ENCODE measurements around the gene NR2C2AP. TPM values are rescaled to one million over a fixed set of nuclear protein-coding genes. Genes with fewer than 3 reads are reported as not detected.

Gene NR2C2AP
- total RNA-seq, 1 donor from 2014 or later = 12.9 TPM

GRCh38 chr19:19236173-19236572 is 33.0 kb upstream of the NR2C2AP start:
- intact Hi-C loops (cut with DNase I) = no loop called here
- Histone ChIP-seq H3K9me3 (peaks cover 24% of the 10 kb centered on the region), H3K4me3 (no peak overlapping the region), H3K4me1 (no peaks in the 10 kb centered on the region), H3K27ac (no peak overlapping the region), H3K36me3 (no peaks in the 10 kb centered on the region), H3K27me3 (ENCODE audit: low read depth) (peaks cover 13% of the 10 kb centered on the region)
- ATAC-seq (no peak), DNase-seq (no peak)
- no peak for TF ChIP-seq CTCF (IDR thresholded peaks at IDR 0.05)

DNA sequence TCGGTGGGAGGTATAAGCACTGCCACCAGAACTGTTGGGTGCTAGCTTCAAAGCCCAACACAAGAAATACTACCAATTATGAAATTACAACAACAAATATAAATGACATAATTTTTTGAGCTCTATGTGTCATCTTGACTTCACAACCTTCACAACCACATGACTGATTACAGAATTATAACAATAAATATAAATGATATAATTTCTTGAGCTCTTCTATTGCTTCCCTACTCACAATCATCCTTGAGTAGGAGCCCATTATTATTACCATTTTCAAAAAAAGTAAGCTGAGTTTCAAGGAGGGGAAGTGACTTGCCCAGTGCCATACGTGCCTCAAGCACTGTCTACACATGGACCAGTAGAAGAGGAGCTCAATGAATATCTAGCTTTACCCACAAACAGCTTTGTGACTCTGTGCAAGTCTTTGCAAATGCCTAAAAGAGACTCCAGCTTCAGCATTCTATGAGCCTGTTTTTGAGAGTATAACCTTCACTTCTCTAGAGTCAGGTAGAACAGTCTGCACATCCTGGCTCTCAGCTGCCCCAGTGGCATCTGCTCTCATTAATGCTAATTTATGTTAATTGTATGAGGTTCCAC is 31.1 kb upstream of the NR2C2AP start:
- Histone ChIP-seq H3K4me3 (no peak overlapping the region), H3K36me3 (no peaks in the 10 kb centered on the region), H3K9me3 (peaks cover 24% of the 10 kb centered on the region), H3K27ac (no peak overlapping the region), H3K27me3 (ENCODE audit: low read depth) (peaks cover 5% of the 10 kb centered on the region), H3K4me1 (no peaks in the 10 kb centered on the region)
- ATAC-seq (no peak), DNase-seq (no peak)
- intact Hi-C loops (cut with DNase I) = no loop called here
- no peak for TF ChIP-seq CTCF (IDR thresholded peaks at IDR 0.05)

DNA sequence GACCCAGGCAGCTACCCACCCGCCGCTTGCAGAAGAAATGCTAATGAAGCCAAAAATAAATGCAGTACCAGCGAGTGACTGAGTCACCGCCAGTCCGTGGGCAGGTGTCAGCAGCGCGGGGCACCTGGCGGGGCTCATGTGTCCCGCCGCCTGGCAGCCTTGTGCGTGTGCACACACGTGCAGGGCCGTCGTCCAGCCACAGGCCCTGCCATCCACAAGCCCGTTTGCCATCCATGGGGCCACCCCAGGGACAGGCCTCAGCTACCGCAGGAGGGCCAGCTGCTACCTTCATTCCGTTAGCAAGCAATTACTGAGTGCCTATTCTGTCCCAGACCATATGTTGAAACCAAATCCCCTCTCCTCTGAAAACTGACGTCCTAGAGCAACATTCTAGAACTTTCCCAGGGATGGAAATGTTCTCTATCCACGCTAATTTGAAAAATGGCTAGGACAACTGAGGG is 29.1 kb upstream of the NR2C2AP start:
- ATAC-seq (peak in 1 of 2 donors; percentile 19), DNase-seq (no peak)
- Histone ChIP-seq H3K27ac (no peak overlapping the region), H3K4me3 (no peak overlapping the region), H3K9me3 (peaks cover 24% of the 10 kb centered on the region), H3K36me3 (no peaks in the 10 kb centered on the region), H3K4me1 (no peaks in the 10 kb centered on the region), H3K27me3 (ENCODE audit: low read depth) (peaks cover 4% of the 10 kb centered on the region)
- intact Hi-C loops (cut with DNase I) = no loop called here
- TF ChIP-seq CTCF (IDR thresholded peaks at IDR 0.05) = no peak

GRCh38 chr19:19230999-19231398 is 27.8 kb upstream of the NR2C2AP start:
- Histone ChIP-seq H3K4me1 (no peaks in the 10 kb centered on the region), H3K27me3 (ENCODE audit: low read depth) (peaks cover 17% of the 10 kb centered on the region), H3K27ac (no peak overlapping the region), H3K9me3 (peaks cover 24% of the 10 kb centered on the region), H3K4me3 (no peak overlapping the region), H3K36me3 (no peaks in the 10 kb centered on the region)
- no peak for ATAC-seq
- no peak for DNase-seq
- intact Hi-C loops (cut with DNase I) = no loop called here
- no peak for TF ChIP-seq CTCF (IDR thresholded peaks at IDR 0.05)

GRCh38 chr19:19229701-19230100 is 26.5 kb upstream of the NR2C2AP start:
- Histone ChIP-seq H3K27ac (no peak overlapping the region), H3K9me3 (peaks cover 15% of the 10 kb centered on the region), H3K4me1 (peaks cover 9% of the 10 kb centered on the region), H3K4me3 (no peak overlapping the region), H3K27me3 (ENCODE audit: low read depth) (peaks cover 29% of the 10 kb centered on the region), H3K36me3 (no peaks in the 10 kb centered on the region)
- no peak for TF ChIP-seq CTCF (IDR thresholded peaks at IDR 0.05)
- no peak for ATAC-seq
- intact Hi-C loops (cut with DNase I) = no loop called here
- DNase-seq = no peak
